ENCODE results near the gene SF3B1.

GRCh38 chr2:197461057-197461456 lies 26.2 kb upstream of the SF3B1 start:
- TF ChIP-seq EZH2 (IDR thresholded peaks at IDR 0.05; ENCODE audit: insufficient read depth, poor library complexity, severe bottlenecking) (no peak), EZH2phosphoT487 (IDR thresholded peaks at IDR 0.05; ENCODE audit: insufficient read depth, low read depth) (no peak)
